HG02973 (cell line): Measurements from ENCODE around the gene RYR3.

ENCODE experiments used
- ATAC-seq: cut with Tn5 transposase; IDR thresholded peaks from one replicate; pipeline ENCODE4 v1.9.1; 2021; ENCODE audit warnings: moderate library complexity; ENCODE audit not compliant: unreplicated experiment

The RYR3 gene

GRCh38 chr15:33742306-33742705, 431.5 kb downstream of the RYR3 start:
- ATAC-seq: no peak

GRCh38 chr15:33742800-33743199, 432.0 kb downstream of the RYR3 start:
- ATAC-seq: no peak

GRCh38 chr15:33746203-33746602, 435.4 kb downstream of the RYR3 start:
- ATAC-seq: no peak

GRCh38 chr15:33753012-33753411, 442.2 kb downstream of the RYR3 start:
- no peak for ATAC-seq

GRCh38 chr15:33754242-33754641, 443.5 kb downstream of the RYR3 start:
- no peak for ATAC-seq

GRCh38 chr15:33756961-33757360, 446.2 kb downstream of the RYR3 start:
- ATAC-seq: no peak

- ATAC-seq: no peak
Measured at GRCh38 chr15:33757516-33758232, 446.9 kb downstream of the RYR3 start.

- no peak for ATAC-seq
Measured at GRCh38 chr15:33766389-33766788, 455.6 kb downstream of the RYR3 start.

- ATAC-seq: no peak
Measured at GRCh38 chr15:33768670-33769190, 458.0 kb downstream of the RYR3 start.

GRCh38 chr15:33773969-33774368, 463.2 kb downstream of the RYR3 start:
- ATAC-seq: no peak

- ATAC-seq: no peak
Measured at GRCh38 chr15:33778852-33779251, 468.1 kb downstream of the RYR3 start.

GRCh38 chr15:33780011-33780768, 469.4 kb downstream of the RYR3 start:
- no peak for ATAC-seq

- no peak for ATAC-seq
Measured at GRCh38 chr15:33782966-33783365, 472.2 kb downstream of the RYR3 start.

- no peak for ATAC-seq
Measured at GRCh38 chr15:33785366-33785765, 474.6 kb downstream of the RYR3 start.

- ATAC-seq: no peak
Measured at GRCh38 chr15:33788906-33789540, 478.3 kb downstream of the RYR3 start.

- ATAC-seq: no peak
Measured at GRCh38 chr15:33794453-33794852, 483.7 kb downstream of the RYR3 start.

GRCh38 chr15:33795070-33795469, 484.3 kb downstream of the RYR3 start:
- no peak for ATAC-seq

- no peak for ATAC-seq
Measured at GRCh38 chr15:33797651-33798050, 486.9 kb downstream of the RYR3 start.

GRCh38 chr15:33801954-33802353, 491.2 kb downstream of the RYR3 start:
- no peak for ATAC-seq

- ATAC-seq: no peak
Measured at GRCh38 chr15:33807665-33808064, 496.9 kb downstream of the RYR3 start.

GRCh38 chr15:33808720-33809457, 498.1 kb downstream of the RYR3 start:
- no peak for ATAC-seq
